GM20000 (cell line): Measurements from ENCODE around the gene HNRNPA1.

ENCODE experiments used
- DNase-seq: peaks from one replicate; pipeline ENCODE4 v3.0.0; 2012; ENCODE audit warnings: low spot score
- CTCF ChIP-seq: IDR thresholded peaks from 2 replicates; pipeline ENCODE4 v1.5.1; 2012; ENCODE audit warnings: mild to moderate bottlenecking, control low read depth; ENCODE audit errors: extremely low read depth, missing control alignments

The HNRNPA1 gene

DNA sequence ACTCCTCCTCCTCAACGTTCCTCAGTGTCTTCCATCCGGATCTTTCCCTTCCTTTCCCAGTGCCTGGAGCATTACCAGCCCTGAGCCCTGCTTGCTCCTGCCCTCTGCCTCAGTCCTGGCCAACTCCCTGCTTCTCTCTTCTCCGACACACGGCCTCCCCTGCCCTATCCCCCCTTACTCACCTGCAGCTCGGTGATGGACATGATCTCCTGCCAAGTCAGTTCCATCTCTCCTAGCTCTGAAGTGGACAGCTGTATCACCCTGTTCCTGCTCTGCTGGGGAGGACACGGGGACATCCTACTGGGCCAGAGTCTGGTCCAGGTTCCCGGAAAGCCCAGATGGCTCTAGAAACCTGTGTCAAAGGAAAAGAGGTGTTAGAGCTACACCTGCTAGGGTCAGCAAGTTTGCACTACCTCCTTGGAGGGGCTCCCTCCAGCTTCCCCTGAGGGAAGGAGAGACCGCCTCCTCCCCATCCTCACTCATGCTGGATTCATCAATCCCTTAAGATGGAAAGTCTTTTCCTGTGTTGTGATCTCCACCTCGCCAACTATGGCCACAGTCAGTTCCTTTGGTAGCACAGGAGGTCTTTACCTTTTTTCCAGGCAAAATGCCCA is 14.5 kb downstream of the HNRNPA1 start:
- DNase-seq: no peak
- TF ChIP-seq CTCF: no peak

DNA sequence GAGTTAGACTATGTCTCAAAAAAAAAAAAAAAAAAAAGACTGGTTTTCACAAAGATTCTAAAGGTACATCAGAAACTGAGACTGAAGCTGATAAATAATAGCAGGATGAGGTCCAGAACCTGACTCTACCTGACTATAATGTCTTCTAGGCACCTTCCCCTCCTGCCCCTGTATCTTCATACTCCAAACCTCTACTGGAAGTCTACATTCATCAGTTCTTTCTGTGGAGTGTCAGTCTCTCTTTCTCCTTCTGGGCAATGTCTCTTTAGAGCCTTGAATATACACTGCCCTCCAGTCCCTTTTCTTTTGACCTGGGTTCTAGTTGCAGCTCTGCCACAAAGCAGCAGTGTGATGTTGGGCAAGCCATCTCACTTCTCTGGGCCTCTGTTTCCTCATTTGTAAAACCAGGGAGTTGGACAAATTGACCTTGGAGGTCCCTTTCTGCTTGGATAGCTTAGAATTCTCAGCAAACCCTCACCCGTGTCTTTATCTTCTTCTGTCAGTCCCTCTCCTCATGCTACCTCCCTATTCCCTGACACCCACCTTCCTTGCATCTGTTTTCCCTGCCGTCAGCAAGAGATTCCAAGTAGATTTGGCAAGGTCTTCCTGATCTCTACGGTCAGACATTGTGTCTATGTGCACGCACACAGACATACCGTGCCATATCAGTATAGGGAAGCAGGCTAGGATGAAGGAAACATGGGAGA is 16.0 kb downstream of the HNRNPA1 start:
- DNase-seq: no peak
- no peak for TF ChIP-seq CTCF

DNA sequence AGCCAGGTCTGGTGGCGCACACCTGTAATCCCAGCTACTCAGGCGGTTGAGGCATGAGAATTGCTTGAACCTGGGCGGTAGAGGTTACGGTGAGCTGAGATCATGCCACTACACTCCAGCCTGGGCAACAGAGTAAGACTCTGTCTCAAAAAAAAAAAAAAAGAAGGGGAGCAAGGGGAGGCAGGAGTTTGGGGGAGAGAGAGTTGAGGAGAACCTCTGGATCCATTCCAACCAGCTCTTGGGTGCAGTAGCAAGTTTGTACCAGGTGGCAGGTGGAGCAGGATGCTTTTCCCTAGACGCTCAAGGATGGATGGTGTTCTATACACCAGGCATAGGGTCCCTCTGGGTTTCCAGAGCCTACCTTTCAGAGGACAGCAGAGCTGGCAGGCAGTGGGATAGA is 18.4 kb downstream of the HNRNPA1 start:
- no peak for DNase-seq
- no peak for TF ChIP-seq CTCF

- DNase-seq: no peak
- TF ChIP-seq CTCF: no peak
Measured at GRCh38 chr12:54299515-54300224, 19.1 kb downstream of the HNRNPA1 start.

DNA sequence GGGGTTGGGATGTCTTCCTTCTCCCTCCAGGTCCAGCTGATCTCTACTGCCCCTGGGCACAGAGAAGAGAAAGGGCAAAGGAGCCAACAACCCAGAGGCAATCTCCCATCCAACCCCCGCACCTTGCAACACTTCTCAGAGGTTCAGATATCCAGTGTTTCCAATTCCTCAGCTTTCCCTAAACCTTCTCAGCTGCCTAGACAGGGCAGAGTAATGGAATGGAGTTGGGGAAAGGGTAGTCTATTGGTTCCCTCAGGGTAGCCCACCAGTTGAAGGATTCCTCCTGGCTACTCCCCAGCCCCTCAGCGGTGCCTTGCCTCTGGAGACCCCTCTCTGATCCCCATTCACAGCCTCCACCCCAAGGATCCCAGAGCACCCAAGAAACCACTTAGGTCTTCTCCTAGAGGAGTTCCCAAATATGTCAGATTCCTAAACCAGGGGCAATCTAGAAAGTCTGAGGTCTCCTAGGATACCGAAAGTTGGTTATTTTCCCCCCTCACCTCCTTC is 19.8 kb downstream of the HNRNPA1 start:
- no peak for TF ChIP-seq CTCF
- no peak for DNase-seq

DNA sequence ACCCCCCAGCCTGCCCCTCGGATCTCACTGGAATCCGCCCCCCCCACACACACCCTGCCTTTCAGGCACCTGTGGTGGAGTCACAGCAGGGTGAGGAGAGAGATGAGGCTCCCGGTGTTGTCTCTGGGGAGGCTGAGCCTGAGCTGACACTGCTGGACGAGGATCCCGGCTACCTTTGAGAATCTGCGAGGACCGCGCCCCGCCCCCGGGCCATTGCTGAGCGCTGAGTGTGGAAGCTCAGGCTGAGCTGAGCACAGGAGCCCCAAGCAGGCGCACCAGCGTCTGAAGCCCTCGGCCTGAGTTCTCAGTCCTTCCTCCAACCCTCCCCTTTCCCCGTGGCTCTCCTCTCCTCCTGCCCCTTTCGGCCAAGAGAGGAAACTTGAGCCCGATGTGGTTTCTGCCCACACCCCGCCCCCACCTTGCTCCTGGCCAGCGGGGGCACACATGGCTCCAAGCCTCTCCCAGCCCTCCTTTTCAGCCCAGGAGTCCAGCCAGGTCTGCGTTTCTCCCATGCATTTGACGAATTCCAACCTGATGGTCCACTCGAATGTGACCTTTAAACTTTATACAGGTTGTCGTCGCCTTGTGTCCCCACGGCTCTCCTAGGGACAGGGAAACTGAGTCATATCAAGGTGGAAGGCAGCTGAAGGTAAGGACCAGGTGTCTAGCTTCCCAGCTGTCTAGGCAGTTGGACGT is 20.4 kb downstream of the HNRNPA1 start, which contains the start of gene NFE2:
Gene NFE2, minus strand, starts transcription at position 284 of the 696 bp plus-strand sequence. CDS start 5,767 bp downstream, outside the sequence.
- TF ChIP-seq CTCF: no peak
- DNase-seq: no peak
